GM18867 (cell line): ENCODE data around the gene C16orf78.
"Not testable (repeated sequence)": the region's sequence is repeated elsewhere in the genome, so short reads cannot be mapped to it uniquely, and the experiment has no call there.

ENCODE experiments used
- ATAC-seq: cut with Tn5 transposase; IDR thresholded peaks from one replicate; pipeline ENCODE4 v1.9.1; 2021; ENCODE audit warnings: mild to moderate bottlenecking, moderate library complexity; ENCODE audit not compliant: unreplicated experiment

Gene C16orf78

DNA sequence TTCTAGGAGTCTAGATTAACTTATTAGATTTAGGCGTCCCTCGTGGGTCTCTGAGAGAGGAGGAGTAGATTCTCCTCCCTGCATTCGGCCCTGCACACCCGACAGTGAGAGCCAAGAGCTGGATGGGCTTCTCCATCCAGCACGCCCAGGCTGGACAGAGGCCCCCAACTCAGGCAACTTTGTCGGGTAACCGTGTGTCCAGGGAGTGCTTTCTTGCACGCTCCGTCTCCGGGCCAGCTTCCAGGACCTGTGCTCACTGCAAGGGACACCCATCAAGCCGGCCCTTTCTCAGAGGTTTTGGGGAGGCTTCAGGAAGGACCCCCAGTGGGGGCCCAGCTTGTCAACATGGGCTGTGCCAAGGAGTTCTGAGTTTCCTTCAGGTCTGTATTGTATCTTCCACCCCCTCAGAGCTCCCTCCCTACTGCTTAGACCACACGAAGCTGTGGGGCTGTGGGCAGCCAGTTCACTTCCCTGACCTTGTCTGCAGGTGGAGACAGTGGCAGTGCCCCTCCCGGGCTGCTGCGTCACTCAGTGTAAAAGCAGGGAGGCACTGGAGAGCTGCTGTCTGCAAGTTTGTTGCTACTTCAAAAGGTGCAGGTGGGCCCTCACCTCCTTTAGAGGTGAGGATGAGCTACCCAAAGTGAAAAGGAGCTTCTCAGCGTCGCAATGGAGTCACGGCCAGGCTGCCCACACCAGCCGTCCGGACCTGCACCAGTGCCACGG is 24.0 kb upstream of the C16orf78 start:
- no peak for ATAC-seq

DNA sequence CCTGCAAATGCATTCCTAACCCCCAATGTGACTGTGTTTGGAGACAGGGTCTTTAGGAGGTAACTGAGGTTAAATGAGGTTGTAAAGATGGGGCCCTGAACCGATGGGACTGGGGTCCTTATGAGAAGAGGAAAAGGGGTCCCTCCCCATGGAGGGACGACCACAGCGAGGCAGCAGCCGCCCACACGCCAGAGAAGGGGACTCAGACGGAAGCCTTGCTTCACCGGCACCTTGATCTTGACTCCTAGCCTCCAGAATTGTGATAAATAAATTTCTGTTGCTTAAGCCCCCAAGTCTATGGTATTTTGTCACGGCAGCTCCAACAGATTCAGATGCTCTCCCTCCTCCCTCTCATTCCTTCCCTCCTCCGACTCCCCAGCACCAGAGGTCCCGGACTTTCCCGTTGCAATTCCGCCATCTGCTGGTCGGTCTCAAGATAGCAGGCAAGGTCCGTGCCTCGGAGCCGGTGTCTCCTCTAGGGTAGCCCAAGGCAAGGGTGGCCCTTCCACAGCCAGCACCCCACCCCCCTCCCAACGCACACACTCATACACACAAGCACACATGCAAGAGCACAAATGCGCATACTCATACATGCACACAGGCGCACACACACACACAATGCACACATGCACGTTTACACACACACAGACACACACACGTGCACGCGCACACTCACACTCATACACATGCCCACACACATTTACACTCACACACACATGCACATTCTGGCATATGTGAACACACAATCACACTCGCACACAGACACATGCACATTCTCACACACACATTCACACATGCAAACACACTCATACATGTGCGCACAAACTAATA is 23.1 kb upstream of the C16orf78 start:
- peak; percentile 73 for ATAC-seq

DNA sequence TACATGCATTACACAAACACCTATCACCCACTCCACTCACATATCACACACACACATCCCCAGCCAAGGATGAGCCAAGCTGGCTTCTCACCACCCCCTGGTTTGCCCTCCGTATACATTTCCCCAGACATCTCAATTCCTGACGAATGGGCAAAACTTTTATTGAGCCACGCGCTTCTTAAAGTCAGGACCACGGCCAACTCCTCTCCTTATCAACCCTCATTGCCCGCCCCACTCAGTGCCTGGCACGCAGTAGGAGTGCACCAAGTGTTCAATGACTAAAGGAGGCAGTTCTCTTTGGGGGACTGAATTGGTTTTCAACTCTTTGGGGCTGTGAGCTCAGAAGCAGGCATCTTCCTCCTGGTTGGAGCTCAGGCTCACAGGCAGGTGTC is 22.5 kb upstream of the C16orf78 start:
- no peak for ATAC-seq

DNA sequence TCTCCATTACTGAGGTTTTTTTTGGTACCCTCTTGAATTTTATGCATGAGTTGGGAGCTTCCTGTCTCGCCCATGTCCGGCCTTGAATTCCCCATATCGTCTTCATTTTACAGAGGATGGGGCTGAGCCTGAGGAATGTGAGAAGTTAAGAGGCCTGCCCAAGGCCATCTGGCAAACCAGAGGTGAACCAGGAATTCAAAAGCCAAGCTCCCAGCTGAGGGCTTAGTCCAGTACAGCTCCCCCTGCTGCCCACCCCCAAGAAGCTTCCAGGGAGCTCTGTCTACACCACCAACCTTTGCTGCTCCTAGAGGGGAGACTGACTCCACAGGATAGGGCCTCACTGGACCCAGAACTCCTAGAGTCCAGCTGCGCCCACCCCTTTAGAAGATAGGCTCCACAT is 20.7 kb upstream of the C16orf78 start:
- no peak for ATAC-seq

- ATAC-seq, result no peak
Measured at GRCh38 chr16:49353680-49354079, 19.9 kb upstream of the C16orf78 start.

GRCh38 chr16:49354101-49354500 is 19.5 kb upstream of the C16orf78 start:
- ATAC-seq, result no peak

GRCh38 chr16:49354991-49355390 is 18.6 kb upstream of the C16orf78 start:
- ATAC-seq, result no peak

- ATAC-seq, result no peak
Measured at GRCh38 chr16:49355933-49356665, 17.5 kb upstream of the C16orf78 start.

DNA sequence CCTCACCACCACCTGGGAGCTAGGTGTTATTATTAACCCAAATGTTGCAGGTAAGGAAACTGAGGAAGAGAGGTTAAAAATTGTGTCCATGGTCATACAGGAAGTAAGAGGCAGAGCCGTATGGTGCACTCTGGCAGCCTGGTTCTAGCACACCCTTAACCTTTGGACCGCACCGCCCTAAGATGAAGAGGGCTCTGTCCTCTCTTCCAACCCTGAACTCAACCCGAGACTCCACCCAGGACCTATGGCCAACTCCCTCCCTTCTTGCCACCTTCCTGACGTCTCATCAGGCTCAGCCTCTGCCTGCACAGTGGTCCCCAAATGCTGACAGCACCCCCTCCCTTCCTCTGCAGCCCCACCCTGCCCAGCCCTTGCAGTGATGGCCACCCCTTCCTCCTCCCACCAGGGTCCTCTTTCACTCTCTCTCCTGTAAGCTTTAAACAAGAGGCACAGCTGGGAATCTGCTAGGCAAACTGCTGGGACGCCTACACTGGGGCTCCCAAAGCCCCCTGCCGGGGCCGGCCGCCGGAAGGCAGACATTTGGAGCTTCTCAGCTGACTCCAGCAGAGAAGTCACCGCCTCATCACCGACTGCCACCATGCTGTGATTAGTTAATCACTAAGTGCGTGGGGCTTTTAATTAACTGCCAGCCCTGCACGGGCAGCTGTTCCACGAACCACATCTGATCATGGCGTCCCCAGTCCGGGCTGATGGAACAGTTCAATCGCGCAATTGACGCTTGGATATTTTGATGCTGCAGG is 16.7 kb upstream of the C16orf78 start:
- no peak for ATAC-seq

GRCh38 chr16:49359591-49359990 is 14.0 kb upstream of the C16orf78 start:
- ATAC-seq, result no peak

- not testable (repeated sequence) for ATAC-seq
Measured at GRCh38 chr16:49361731-49362130, 11.9 kb upstream of the C16orf78 start.

DNA sequence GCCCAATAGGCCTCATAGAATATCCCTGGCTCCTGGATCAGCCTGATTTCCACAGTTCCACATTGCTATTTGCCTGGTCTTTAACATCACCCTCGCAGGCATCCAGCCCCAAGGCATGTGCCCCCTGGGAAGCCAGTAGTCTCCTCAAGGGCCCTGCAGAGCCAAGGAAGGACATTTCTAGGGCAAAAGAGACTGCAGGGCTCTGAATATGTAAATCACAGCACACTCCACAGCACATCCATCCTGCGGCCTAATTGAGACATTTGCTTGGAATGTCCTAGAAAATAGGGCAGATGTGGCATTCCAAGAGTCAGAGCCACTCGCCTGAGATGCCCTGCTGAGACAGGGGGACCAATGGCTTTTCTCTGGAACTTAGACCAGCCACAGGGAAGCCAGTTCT is 11.4 kb upstream of the C16orf78 start:
- no peak for ATAC-seq

DNA sequence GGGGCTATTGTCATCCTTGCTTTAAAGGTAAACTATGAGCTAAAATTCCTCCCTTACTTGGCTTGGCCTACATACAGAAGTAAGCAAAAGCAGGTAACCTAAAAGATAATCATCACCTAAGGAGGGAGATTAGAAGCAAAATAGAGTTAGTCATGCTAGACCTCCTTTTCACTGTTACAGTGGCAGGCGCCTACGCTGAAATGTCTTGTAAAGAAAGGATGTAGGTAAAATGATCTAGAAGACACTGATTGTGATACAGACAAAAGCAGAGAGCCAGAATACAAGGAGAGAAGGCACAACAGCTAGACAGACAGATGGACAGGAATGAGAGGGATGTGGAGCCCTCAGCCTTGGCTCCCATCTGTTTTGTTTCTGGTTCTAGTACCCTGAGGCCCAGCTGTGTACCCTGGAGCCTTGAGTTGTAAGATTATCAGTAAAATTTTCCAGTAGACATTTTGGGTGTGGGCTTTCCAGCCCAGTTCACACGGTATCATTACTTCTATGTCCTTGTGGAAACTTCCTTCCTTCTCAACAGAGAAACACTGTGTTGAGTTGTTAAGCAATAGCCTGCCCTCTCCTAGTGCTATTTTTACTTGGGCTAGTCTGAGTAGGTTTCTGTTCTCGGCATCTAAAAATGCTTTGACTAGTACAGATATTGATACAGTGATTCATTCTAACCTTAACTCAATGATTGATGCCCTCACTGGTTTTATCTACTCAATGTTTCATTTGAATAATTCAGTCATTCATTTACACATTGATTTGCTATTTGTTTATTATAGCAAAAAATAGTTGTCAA is 7.7 kb upstream of the C16orf78 start:
- ATAC-seq, result peak; percentile 91

DNA sequence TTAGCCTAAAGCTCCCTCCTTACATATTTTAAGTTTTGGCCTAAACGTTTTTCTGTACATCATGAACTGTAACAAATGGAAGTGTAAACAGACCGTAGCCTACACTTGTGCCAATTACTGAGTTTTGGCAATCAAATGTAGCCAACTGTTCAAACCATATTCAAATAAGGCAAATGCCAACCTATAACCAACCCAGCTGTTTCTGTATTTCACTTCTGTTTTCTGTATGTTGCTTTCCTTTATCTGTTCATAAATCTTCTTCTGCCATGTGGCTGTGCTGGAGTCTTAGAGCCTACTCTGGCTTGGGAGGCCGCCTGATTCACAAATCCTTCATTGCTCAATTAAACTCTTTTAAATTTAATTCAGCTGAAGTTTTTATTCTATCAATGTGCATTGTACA is 6.9 kb upstream of the C16orf78 start:
- ATAC-seq, result peak; percentile 66

DNA sequence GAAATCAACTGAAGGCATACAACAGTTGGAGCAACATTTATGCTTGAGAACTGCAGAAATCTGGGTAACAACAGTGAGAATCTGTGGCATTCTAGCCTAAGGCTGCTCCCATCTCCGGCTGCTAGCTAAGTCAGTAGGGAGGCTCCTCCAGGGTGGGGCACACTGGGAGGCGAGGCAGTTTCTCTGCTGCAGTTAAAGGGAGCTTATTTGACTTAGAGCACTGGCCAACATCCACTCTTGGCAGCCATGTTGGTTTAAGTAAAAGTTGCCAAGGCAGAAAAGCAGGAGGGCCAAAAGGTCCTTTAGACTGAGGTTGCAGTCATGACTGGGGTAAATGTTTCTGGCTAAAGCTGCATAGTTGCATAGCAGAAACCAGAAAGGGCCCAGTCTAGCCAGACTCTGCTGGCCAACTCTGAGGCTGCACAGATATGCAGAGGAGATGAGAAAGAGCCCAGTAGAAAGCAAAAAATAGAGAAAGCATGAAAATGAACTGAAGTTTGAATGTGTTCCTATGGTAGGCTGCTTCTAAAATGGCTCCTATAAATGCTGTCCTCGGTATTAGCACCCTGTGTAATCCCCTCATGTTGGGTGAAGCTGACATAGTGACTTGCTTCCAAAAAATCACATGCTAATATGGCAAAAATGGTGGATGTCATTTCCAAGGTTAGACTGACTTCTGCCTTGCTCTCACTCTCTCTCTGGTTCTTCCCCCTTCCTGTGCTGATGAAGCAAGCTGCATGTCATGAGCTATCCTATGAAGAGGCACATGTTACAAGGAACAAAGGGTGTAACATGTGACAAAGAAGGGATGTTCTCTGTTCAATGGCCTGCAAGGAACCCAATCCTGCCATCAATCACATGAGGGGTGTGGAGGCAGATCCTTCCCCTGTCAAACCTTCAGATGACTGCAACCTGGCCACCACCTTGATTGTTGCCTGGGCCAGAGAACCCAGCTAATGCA is 3.7 kb upstream of the C16orf78 start:
- ATAC-seq, result no peak

DNA sequence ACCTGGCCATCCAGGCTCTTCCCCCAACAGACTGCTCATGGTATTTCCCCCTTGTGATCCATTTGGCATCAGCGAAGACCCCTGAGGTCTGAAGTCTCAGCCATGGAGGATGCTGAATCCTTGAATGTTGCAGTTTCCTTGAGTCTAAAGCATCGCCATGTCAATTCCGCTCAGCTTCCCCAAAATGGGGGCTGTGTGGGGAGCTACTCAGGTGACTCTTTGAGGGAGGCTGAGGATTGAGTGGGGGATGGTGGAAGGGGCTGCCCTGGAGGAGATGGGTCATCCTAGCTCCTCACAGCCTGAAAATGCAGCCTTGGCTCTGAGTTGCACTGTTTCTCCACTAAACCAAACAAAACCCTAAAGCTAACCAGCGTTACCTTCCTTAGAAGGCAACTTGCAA is 2.6 kb downstream of the C16orf78 start:
- no peak for ATAC-seq

DNA sequence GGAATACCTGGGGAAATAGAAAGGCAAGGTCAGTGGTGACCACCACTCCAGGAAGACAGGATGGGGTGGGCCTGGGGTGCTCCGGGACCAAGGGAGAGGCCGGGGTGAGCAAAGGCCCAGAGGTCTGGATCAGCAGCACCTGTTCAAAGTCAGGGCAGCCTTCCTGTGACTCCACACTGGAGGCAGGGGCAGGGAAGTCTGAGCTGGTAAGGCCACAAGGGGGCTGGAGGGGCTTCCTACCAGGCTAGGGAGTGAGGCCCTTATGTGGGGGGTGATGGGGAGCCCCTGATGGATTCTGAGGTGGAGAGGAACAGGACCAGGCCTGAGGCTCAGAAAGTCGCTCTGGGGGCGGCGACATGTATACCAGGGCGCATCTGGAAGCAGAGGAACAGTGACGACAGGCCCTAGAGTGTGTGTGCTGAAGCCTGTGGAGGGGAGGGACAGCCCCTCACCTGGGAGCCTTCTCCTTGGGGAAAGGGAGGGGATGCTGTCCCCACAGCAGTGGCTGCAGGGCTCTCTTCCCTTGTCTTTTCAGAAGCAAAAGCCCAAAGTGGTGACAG is 3.7 kb downstream of the C16orf78 start:
- ATAC-seq, result no peak

- ATAC-seq, result no peak
Measured at GRCh38 chr16:49378238-49378637, 4.6 kb downstream of the C16orf78 start.

DNA sequence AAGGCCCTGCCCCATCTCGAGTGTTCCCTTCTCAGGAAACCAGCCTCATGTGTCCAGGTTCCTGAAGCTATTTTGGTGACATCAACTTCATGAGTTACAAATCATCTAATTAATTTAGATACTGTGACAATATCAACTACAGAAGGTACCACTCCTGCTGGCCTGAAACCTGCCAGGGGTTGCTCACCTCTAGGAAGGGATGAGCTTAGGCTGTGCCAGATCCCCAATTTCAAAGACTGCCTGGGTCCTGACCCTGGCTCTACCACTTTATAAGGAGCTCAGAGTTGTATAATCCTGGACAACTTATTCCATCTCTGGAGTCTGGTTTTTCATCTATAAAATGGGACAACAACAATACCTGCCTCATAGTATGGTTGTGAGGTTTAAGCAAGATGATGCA is 5.2 kb downstream of the C16orf78 start:
- no peak for ATAC-seq
